Fibroblast of skin of right quadriceps (primary cell): ENCODE results near the gene EXOC1L.
"Not testable (repeated sequence)": the region's sequence is repeated elsewhere in the genome, so short reads cannot be mapped to it uniquely, and the experiment has no call there.

ENCODE experiments used
- DNase-seq: peaks from one replicate; pipeline ENCODE4 v3.0.0-alpha.2; 2013

Gene EXOC1L

GRCh38 chr4:55838952-55839351 lies 19.4 kb downstream of the EXOC1L start:
- DNase-seq: no peak

GRCh38 chr4:55840956-55841355 lies 21.4 kb downstream of the EXOC1L start:
- no peak for DNase-seq

- not testable (repeated sequence) for DNase-seq
These were observed 22.0 kb downstream of the EXOC1L start for GRCh38 chr4:55841373-55842239.

- not testable (repeated sequence) for DNase-seq
These were observed 22.7 kb downstream of the EXOC1L start for GRCh38 chr4:55842312-55842711.

GRCh38 chr4:55849724-55850123 lies 30.1 kb downstream of the EXOC1L start:
- no peak for DNase-seq

GRCh38 chr4:55851885-55852284 lies 32.3 kb downstream of the EXOC1L start:
- DNase-seq: no peak

- DNase-seq: peak; percentile 96
These were observed 34.0 kb downstream of the EXOC1L start, which contains the start of gene EXOC1 for GRCh38 chr4:55853484-55854046. Gene EXOC1 (plus strand): TSS chr4:55853648. CDS start chr4:55858324, 4,676 bp downstream.

GRCh38 chr4:55854129-55854528 lies 34.5 kb downstream of the EXOC1L start:
- no peak for DNase-seq

- no peak for DNase-seq
These were observed 38.0 kb downstream of the EXOC1L start for GRCh38 chr4:55857586-55857985.

GRCh38 chr4:55859711-55860110 lies 40.1 kb downstream of the EXOC1L start:
- DNase-seq: no peak

GRCh38 chr4:55864577-55865223 lies 45.1 kb downstream of the EXOC1L start:
- DNase-seq: no peak

- peak; percentile 74 for DNase-seq
These were observed 45.7 kb downstream of the EXOC1L start for GRCh38 chr4:55865228-55865806.

- peak; percentile 91 for DNase-seq
These were observed 46.8 kb downstream of the EXOC1L start for GRCh38 chr4:55866290-55866907.

GRCh38 chr4:55866973-55867574 lies 47.5 kb downstream of the EXOC1L start:
- DNase-seq: peak; percentile 68

GRCh38 chr4:55868581-55869090 lies 49.0 kb downstream of the EXOC1L start:
- peak; percentile 12 for DNase-seq

GRCh38 chr4:55871299-55871800 lies 51.8 kb downstream of the EXOC1L start:
- DNase-seq: no peak

GRCh38 chr4:55874831-55875230 lies 55.2 kb downstream of the EXOC1L start:
- DNase-seq: no peak

- no peak for DNase-seq
These were observed 56.8 kb downstream of the EXOC1L start for GRCh38 chr4:55876387-55876786.

- DNase-seq: no peak
These were observed 59.6 kb downstream of the EXOC1L start for GRCh38 chr4:55879224-55879623.

GRCh38 chr4:55880652-55881280 lies 61.2 kb downstream of the EXOC1L start:
- no peak for DNase-seq

GRCh38 chr4:55884093-55884850 lies 64.7 kb downstream of the EXOC1L start:
- no peak for DNase-seq
